Activated B cell treated with CpG ODN at 0.5 μM for 24 hours (primary cell): Measurements from ENCODE around the gene ZNF77. TPM values are rescaled to one million over a fixed set of nuclear protein-coding genes. Genes with fewer than 3 reads are reported as not detected.

ENCODE experiments used
- ATAC-seq: fragments of 200-7000 bp; cut with Tn5 transposase; one replicate; pipeline ENCODE4 v1.10.0; 2021; ENCODE audit warnings: low read depth, mild to moderate bottlenecking, moderate library complexity
- CTCF ChIA-PET: fragments of 350-600 bp; sonication (Branson Sonifier 250); formaldehyde crosslinking; loops from one replicate; lab custom pipeline; 2021; ENCODE audit warnings: antibody characterized with exemption; lab: Charles Lee
- POLR2A ChIA-PET: fragments of 350-600 bp; sonication (Branson Sonifier 250); formaldehyde crosslinking; loops from one replicate; lab custom pipeline; 2021; ENCODE audit warnings: antibody characterized with exemption; lab: Charles Lee
- DNase-seq: peaks from one replicate; pipeline ENCODE4 v3.0.0; 2022
- H3K27ac Mint-ChIP-seq: one replicate; pipeline ENCODE4 v1.8.0; 2020; ENCODE audit warnings: mixed read lengths
- H3K27me3 Mint-ChIP-seq: one replicate; pipeline ENCODE4 v1.8.0; 2021; ENCODE audit warnings: mixed read lengths
- H3K36me3 Mint-ChIP-seq: one replicate; pipeline ENCODE4 v1.8.0; 2021; ENCODE audit warnings: low read depth, mixed read lengths
- H3K4me1 Mint-ChIP-seq: one replicate; pipeline ENCODE4 v1.8.0; 2021; ENCODE audit warnings: mixed read lengths
- H3K4me3 Mint-ChIP-seq: one replicate; pipeline ENCODE4 v1.8.0; 2020; ENCODE audit warnings: mild to moderate bottlenecking, mixed read lengths
- H3K9me3 Mint-ChIP-seq: one replicate; pipeline ENCODE4 v1.8.0; 2020; ENCODE audit warnings: mixed read lengths
- intact Hi-C: fragments of 100-400 bp; cut with micrococcal nuclease; formaldehyde crosslinking; loops from one replicate; pipeline ENCODE4 v1.15.1; 2024
- total RNA-seq: library from RNA; stranded (reverse); gene quantifications from 2 replicates; pipeline ENCODE4 v1.2.3, GENCODE V29; 2022
- TF ChIP-seq, protein P1 (sequence below): fragments of 200-600 bp; IDR thresholded peaks from one replicate; pipeline ENCODE4 v1.8.0; 2022; ENCODE audit warnings: antibody characterized with exemption, mild to moderate bottlenecking

ZNF77 gene
- total RNA-seq, 1 donor from 2014 or later = 6.7 TPM

DNA sequence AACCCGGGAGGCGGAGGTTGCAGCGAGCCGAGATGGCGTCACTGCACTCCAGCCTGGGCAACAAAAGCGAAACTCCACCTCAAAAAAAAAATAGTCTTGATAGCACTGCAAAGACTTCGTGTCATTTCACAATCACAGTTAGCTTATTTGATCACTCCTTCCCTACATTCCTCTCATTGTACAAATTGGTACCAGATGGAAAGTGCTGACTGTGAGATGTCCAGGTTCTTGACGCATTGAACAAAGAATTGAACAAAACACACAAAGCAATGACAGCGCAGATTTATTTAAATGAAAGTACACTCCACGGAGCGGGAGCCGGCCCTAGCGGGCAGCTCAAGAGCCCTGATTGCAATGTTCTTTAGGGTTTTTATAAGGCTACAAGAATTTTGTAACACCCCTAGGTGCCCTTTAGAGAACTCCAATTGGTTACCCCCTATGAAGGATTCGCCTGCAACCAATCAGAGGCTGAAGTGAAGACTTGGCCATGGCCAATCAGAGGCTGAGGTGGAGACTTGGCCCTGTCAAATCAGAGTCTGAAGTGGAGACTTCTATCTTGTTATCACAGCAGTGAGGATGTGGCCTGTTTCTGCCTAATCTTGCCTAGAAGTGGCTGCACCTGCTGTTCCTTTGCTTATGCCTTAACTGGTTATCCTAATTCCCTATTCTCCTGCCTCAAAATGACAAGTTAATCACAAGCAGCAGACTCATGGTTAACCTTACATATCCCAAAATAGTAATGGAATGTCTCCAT, 60.9 kb downstream of the ZNF77 start:
- Mint-ChIP-seq H3K27me3 (no peaks in the 10 kb centered on the region), H3K4me1 (peaks cover 18% of the 10 kb centered on the region), H3K36me3 (no peaks in the 10 kb centered on the region), H3K4me3 (no peak overlapping the region), H3K27ac (no peak overlapping the region), H3K9me3 (peaks cover 3% of the 10 kb centered on the region)
- ChIA-PET POLR2A (no interaction called here), CTCF (no interaction called here)
- intact Hi-C loops = no loop called here
- no peak for DNase-seq
- TF ChIP-seq, protein P1, sequence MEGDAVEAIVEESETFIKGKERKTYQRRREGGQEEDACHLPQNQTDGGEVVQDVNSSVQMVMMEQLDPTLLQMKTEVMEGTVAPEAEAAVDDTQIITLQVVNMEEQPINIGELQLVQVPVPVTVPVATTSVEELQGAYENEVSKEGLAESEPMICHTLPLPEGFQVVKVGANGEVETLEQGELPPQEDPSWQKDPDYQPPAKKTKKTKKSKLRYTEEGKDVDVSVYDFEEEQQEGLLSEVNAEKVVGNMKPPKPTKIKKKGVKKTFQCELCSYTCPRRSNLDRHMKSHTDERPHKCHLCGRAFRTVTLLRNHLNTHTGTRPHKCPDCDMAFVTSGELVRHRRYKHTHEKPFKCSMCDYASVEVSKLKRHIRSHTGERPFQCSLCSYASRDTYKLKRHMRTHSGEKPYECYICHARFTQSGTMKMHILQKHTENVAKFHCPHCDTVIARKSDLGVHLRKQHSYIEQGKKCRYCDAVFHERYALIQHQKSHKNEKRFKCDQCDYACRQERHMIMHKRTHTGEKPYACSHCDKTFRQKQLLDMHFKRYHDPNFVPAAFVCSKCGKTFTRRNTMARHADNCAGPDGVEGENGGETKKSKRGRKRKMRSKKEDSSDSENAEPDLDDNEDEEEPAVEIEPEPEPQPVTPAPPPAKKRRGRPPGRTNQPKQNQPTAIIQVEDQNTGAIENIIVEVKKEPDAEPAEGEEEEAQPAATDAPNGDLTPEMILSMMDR = no peak
- no peak for ATAC-seq

Other genes with a start within 250 kb of the ZNF77 start
- 34.8 and 35.4 TPM in 2 replicates for gene GNG7, start 242.3 kb downstream of the ZNF77 start, total RNA-seq
- gene DIRAS1, start 223.6 kb downstream of the ZNF77 start, total RNA-seq = 6.4 and 7.7 TPM in 2 replicates
- 33.8 and 34.3 TPM in 2 replicates for gene SLC39A3, start 205.0 kb downstream of the ZNF77 start, total RNA-seq
- 45.6 and 47.3 TPM in 2 replicates for gene SGTA, start 161.7 kb downstream of the ZNF77 start, total RNA-seq
- gene THOP1, start 159.5 kb downstream of the ZNF77 start, total RNA-seq = 101 and 104 TPM in 2 replicates
- 2.7 and 3.1 TPM in 2 replicates for gene ZNF554, start 125.1 kb downstream of the ZNF77 start, total RNA-seq
- 7.4 and 8.4 TPM in 2 replicates for gene ZNF555, start 103.5 kb downstream of the ZNF77 start, total RNA-seq
- not detected in 2 replicates for gene ZNF556, start 77.6 kb downstream of the ZNF77 start, total RNA-seq
- 4.6 and 5.3 TPM in 2 replicates for gene ZNF57, start 44.0 kb downstream of the ZNF77 start, total RNA-seq
- gene TLE6, start 32.6 kb upstream of the ZNF77 start, total RNA-seq = 0.42 and 0.93 TPM in 2 replicates
- gene TLE2, start 84.3 kb upstream of the ZNF77 start, total RNA-seq = 0.58 and 0.66 TPM in 2 replicates
- gene TLE5, start 117.5 kb upstream of the ZNF77 start, total RNA-seq = 323 TPM in 2 replicates
- gene GNA11, start 149.4 kb upstream of the ZNF77 start, total RNA-seq = 3.1 and 3.9 TPM in 2 replicates
- gene GNA15, start 191.1 kb upstream of the ZNF77 start, total RNA-seq = 0.80 and 1.3 TPM in 2 replicates
- 27.3 and 29.7 TPM in 2 replicates for gene S1PR4, start 233.8 kb upstream of the ZNF77 start, total RNA-seq
- gene NCLN, start 241.0 kb upstream of the ZNF77 start, total RNA-seq = 61.1 and 64.8 TPM in 2 replicates